Trophoblast cell (in vitro differentiated cells and primary cell): ENCODE measurements around the gene USP54.
A peak's percentile ranks its signal among the peaks of the same experiment; 100 is the strongest.

Experiments
- DNase-seq, 2 donors: peaks; one replicate each; pipeline ENCODE4 v3.0.0-alpha.2; 2016
- H2AFZ ChIP-seq: 2 replicates; pipeline ENCODE4 v1.6.1; 2013; ENCODE audit warnings: low read length, moderate library complexity, mild to moderate bottlenecking; ENCODE audit not compliant: insufficient read depth, poor library complexity
- H2AK5ac ChIP-seq: 2 replicates; pipeline ENCODE4 v1.6.1; 2013; ENCODE audit warnings: mild to moderate bottlenecking, low read length
- H2BK120ac ChIP-seq: 2 replicates; pipeline ENCODE4 v1.6.1; 2013; ENCODE audit warnings: low read length, mild to moderate bottlenecking, moderate library complexity; ENCODE audit not compliant: insufficient read depth, poor library complexity
- H2BK12ac ChIP-seq: 2 replicates; pipeline ENCODE4 v1.6.1; 2013; ENCODE audit warnings: mild to moderate bottlenecking, low read length, moderate library complexity
- H2BK5ac ChIP-seq: 2 replicates; pipeline ENCODE4 v1.6.1; 2013; ENCODE audit warnings: low read length, low read depth, moderate library complexity, mild to moderate bottlenecking; ENCODE audit not compliant: poor library complexity
- H3K14ac ChIP-seq: 2 replicates; pipeline ENCODE4 v1.6.1; 2013; ENCODE audit warnings: mild to moderate bottlenecking, low read length
- H3K18ac ChIP-seq: 2 replicates; pipeline ENCODE4 v1.6.1; 2013; ENCODE audit warnings: mild to moderate bottlenecking, low read length
- H3K23ac ChIP-seq: 2 replicates; pipeline ENCODE4 v1.6.1; 2013; ENCODE audit warnings: low read length
- H3K27ac ChIP-seq: 2 replicates; pipeline ENCODE4 v1.5.1; 2013; ENCODE audit warnings: low read depth, mild to moderate bottlenecking, inconsistent platforms, low read length, moderate library complexity
- H3K27me3 ChIP-seq: 2 replicates; pipeline ENCODE4 v1.6.1; 2013; ENCODE audit warnings: inconsistent platforms, mild to moderate bottlenecking, low read length, moderate library complexity; ENCODE audit not compliant: insufficient read depth
- H3K36me3 ChIP-seq, 2 experiments: 1 replicate in 1 of 2; 2 replicates in 1 of 2; pipeline ENCODE4 v1.6.1; 2013; ENCODE audit warnings: low read length in 2 of 2, mild to moderate bottlenecking in 2 of 2, moderate library complexity in 1 of 2; ENCODE audit not compliant: insufficient read depth in 2 of 2, control insufficient read depth in 1 of 2
- H3K4ac ChIP-seq: 2 replicates; pipeline ENCODE4 v1.6.1; 2013; ENCODE audit warnings: low read depth, mild to moderate bottlenecking, low read length, moderate library complexity
- H3K4me1 ChIP-seq, 2 experiments: 1 replicate in 1 of 2; 2 replicates in 1 of 2; pipeline ENCODE4 v1.6.1; 2013; ENCODE audit warnings: low read length in 2 of 2, mild to moderate bottlenecking in 2 of 2, moderate library complexity in 1 of 2; ENCODE audit not compliant: insufficient read depth in 2 of 2, control insufficient read depth in 1 of 2
- H3K4me2 ChIP-seq: 2 replicates; pipeline ENCODE4 v1.6.1; 2013; ENCODE audit warnings: inconsistent platforms, mild to moderate bottlenecking, low read length, moderate library complexity
- H3K4me3 ChIP-seq: 2 replicates; pipeline ENCODE4 v1.5.1; 2013; ENCODE audit warnings: mild to moderate bottlenecking, low read depth, low read length, inconsistent platforms
- H3K79me1 ChIP-seq: one replicate; pipeline ENCODE4 v1.6.1; 2013; ENCODE audit warnings: low read length
- H3K79me2 ChIP-seq: 2 replicates; pipeline ENCODE4 v1.6.1; 2013; ENCODE audit warnings: low read length, mild to moderate bottlenecking; ENCODE audit not compliant: control insufficient read depth, insufficient read depth, poor library complexity
- H3K9ac ChIP-seq: 2 replicates; pipeline ENCODE4 v1.6.1; 2013; ENCODE audit warnings: mild to moderate bottlenecking, low read length
- H3K9me3 ChIP-seq: 2 replicates; pipeline ENCODE4 v1.6.1; 2013; ENCODE audit warnings: low read depth, mild to moderate bottlenecking, control low read depth, inconsistent platforms, low read length; ENCODE audit not compliant: insufficient read depth
- H4K12ac ChIP-seq: 2 replicates; pipeline ENCODE4 v1.6.1; 2013; ENCODE audit warnings: low read depth, mild to moderate bottlenecking, low read length, moderate library complexity
- H4K8ac ChIP-seq: 2 replicates; pipeline ENCODE4 v1.6.1; 2013; ENCODE audit warnings: low read depth, mild to moderate bottlenecking, low read length, moderate library complexity
- H4K91ac ChIP-seq: one replicate; pipeline ENCODE4 v1.6.1; 2013; ENCODE audit warnings: low read depth, mild to moderate bottlenecking, low read length, moderate library complexity
- WGBS: extraction: QIAGEN DNeasy Blood & Tissue Kit; methylation state at CpG from one replicate; pipeline ENCODE4 v1.1.7; 2013; ENCODE audit warnings: missing lambda C conversion rate; ENCODE audit not compliant: insufficient read length, insufficient coverage; ENCODE audit errors: extremely low coverage; 5-methylcytosine and 5-hydroxymethylcytosine counted together

The USP54 gene

DNA sequence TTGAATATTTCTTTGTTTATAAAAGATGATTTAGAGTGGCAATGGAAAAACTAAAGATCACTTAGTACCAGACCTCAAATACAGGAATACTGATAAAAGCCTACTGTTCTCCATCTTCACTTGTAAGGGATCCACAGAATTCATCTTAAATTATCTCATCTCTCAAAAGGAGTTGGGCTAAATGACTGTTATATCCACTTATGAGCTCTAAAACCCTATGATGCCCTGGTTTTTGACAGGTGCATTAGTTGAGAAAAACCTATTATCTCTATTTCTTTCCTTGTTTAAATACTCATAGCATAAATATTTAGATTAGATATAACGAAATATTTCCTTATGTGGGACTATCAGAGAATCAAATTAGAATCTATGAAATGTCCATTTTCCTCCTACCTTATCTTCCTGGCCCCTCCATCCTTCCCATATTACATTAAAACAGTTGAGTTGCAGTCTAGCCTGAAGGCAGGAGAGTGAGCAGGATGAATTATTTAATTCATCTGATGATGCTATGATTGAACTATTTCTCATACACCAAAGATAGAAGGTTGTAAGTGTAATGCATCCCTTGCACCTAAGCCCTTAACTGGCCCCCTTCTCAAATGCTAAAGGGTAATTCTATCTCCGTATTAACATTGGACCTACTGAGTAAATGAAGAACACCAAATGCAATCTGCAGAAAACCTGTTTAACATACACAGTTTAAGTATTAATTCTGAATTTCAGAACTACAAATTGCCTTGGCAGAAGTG, 125.0 kb downstream of the USP54 start:
- no peaks in the 10 kb centered on the region for H3K79me1 ChIP-seq
- WGBS = no CpG with 5 or more reads among the region's 2 CpGs

DNA sequence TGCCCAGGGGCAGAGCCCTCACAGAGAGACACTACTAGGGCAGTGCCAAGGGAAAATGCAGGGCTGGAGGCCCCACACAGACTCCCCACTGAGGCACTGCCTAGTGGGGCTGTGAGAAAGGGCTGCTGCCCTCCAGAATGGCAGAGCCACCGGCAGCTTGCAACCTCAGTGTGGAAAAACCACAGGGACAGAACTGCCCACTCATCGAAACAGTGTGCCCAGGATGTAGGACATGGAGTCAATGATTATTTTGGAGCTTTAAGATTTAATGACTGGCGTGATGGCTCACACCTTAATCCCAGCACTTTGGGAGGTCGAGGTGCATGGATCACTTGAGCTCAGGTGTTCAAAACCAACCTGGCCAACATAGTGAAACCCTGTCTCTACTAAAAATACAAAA, 130.2 kb downstream of the USP54 start:
- Histone ChIP-seq H3K9me3 (no peaks in the 10 kb centered on the region), H3K36me3 (peaks cover 14 to 18% of the 10 kb centered on the region in 2 experiments), H3K4me3 (no peak overlapping the region), H4K12ac (no peak overlapping the region), H2BK120ac (no peak overlapping the region), H2BK12ac (no peak overlapping the region), H3K23ac (no peak overlapping the region), H3K9ac (no peak overlapping the region), H4K91ac (no peak overlapping the region), H3K18ac (no peak overlapping the region), H3K79me2 (no peaks in the 10 kb centered on the region), H3K27me3 (no peaks in the 10 kb centered on the region), H3K14ac (no peak overlapping the region), H4K8ac (no peak overlapping the region), H2AFZ (no peak overlapping the region), H3K4me2 (no peak overlapping the region), H2BK5ac (no peak overlapping the region), H3K27ac (no peak overlapping the region), H2AK5ac (no peak overlapping the region), H3K79me1 (no peaks in the 10 kb centered on the region), H3K4ac (no peak overlapping the region), H3K4me1 (no peaks in the 10 kb centered on the region)
- DNase-seq = no peak
- no CpG with 5 or more reads among the region's 4 CpGs for WGBS

More for the DNA sequence above, 125.0 kb downstream of the USP54 start:
- H2AFZ ChIP-seq = no peak overlapping the region
- H3K4me2 ChIP-seq = no peak overlapping the region
- peaks cover 12 to 13% of the 10 kb centered on the region in 2 experiments for H3K36me3 ChIP-seq
- no peak for DNase-seq
- H3K9ac ChIP-seq = no peak overlapping the region
- H3K9me3 ChIP-seq = no peaks in the 10 kb centered on the region
- no peak overlapping the region for H3K23ac ChIP-seq
- no peak overlapping the region for H4K91ac ChIP-seq
- H3K14ac ChIP-seq = no peak overlapping the region
- H3K4me3 ChIP-seq = no peak overlapping the region
- no peak overlapping the region for H2BK12ac ChIP-seq
- no peak overlapping the region for H4K12ac ChIP-seq
- no peak overlapping the region for H2AK5ac ChIP-seq
- no peak overlapping the region for H3K27ac ChIP-seq
- H3K79me2 ChIP-seq = no peaks in the 10 kb centered on the region
- no peak overlapping the region for H3K18ac ChIP-seq
- H4K8ac ChIP-seq = no peak overlapping the region
- no peak overlapping the region for H3K4ac ChIP-seq
- no peaks in the 10 kb centered on the region for H3K4me1 ChIP-seq
- no peaks in the 10 kb centered on the region for H3K27me3 ChIP-seq
- H2BK5ac ChIP-seq = no peak overlapping the region
- no peak overlapping the region for H2BK120ac ChIP-seq

DNA sequence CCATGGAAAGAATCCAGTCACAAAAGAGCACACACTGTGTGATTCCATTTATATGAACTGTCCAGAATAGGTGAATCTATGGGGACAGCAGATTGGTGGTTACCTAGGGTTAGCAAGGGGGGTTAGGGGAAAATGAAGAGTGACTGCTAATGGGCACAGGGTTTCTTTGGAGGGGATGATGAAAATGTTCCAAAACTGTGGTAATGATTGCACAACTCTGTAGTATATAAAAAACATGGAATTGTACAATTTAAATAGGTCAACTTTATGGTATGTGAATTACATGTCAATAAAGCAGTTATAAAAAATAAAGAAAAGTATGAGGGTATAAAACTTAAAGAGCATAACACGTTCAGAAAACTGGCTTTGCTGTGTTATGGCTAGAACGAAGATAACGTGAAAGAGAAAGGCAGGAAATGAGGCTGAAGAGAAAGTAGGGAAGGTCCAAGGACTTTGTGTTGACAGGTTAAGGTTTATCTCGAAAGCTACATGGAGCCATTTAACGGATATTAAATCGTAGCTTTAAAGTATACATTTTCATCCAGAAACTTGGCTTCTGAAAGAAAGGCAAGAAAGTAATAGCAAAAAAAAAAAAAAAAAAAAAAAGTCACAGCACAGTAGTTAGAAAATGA, 131.3 kb downstream of the USP54 start:
- no peaks in the 10 kb centered on the region for H3K27me3 ChIP-seq
- H3K4me2 ChIP-seq = no peak overlapping the region
- H4K8ac ChIP-seq = no peak overlapping the region
- H3K4me3 ChIP-seq = no peak overlapping the region
- no peak overlapping the region for H2AFZ ChIP-seq
- no peak overlapping the region for H3K9ac ChIP-seq
- peaks cover 11 to 17% of the 10 kb centered on the region in 2 experiments for H3K36me3 ChIP-seq
- H3K9me3 ChIP-seq = no peaks in the 10 kb centered on the region
- no peak overlapping the region for H2AK5ac ChIP-seq
- no peaks in the 10 kb centered on the region for H3K79me1 ChIP-seq
- no peak overlapping the region for H3K14ac ChIP-seq
- no peaks in the 10 kb centered on the region for H3K79me2 ChIP-seq
- H3K23ac ChIP-seq = peak overlapping the region; percentile 89
- no peaks in the 10 kb centered on the region for H3K4me1 ChIP-seq
- H3K4ac ChIP-seq = no peak overlapping the region
- H3K18ac ChIP-seq = no peak overlapping the region
- H4K91ac ChIP-seq = no peak overlapping the region
- WGBS = no CpG with 5 or more reads among the region's 6 CpGs
- H2BK120ac ChIP-seq = no peak overlapping the region
- no peak overlapping the region for H2BK5ac ChIP-seq
- H3K27ac ChIP-seq = no peak overlapping the region
- no peak overlapping the region for H2BK12ac ChIP-seq
- DNase-seq = peak in 1 of 2 donors; percentile 11
- no peak overlapping the region for H4K12ac ChIP-seq

DNA sequence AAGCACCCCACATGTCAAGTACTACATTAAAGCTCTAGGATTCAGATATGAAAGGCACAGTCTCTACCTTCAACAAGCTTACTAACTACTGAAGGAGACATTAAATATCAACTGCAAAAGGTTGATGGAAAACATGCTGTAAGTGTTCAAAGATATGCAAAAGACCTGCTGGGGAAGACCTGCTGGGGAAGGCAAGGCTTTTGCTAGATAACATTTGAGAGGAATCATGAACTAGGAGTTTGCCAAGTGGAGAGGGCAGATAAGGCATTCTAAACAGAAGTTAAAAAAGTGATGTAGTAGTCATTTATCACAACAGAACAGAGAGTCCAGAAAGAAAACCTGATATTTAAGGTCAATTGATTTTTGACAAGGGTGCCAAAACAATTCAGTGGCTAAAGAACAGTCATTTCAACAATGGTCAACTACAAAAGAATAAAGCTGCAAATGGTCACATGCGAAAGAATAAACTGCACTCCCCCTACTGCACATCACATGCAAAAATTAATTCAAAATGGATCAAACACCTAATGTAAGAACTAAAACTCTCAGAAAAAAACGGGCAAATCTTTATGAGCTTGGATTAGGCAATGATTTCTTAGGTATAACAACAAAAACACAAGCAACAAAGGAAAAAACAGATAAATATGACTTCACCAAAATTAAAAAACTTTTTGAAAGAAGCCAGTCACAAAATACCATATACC, 134.8 kb downstream of the USP54 start:
- H3K23ac ChIP-seq = no peak overlapping the region
- WGBS = no CpG with 5 or more reads among the region's 2 CpGs
- H3K79me2 ChIP-seq = no peaks in the 10 kb centered on the region
- H3K36me3 ChIP-seq = peaks cover 5 to 12% of the 10 kb centered on the region in 2 experiments
- H3K4ac ChIP-seq = no peak overlapping the region
- no peak overlapping the region for H4K91ac ChIP-seq
- H2BK5ac ChIP-seq = no peak overlapping the region
- no peak overlapping the region for H4K8ac ChIP-seq
- no peak overlapping the region for H3K18ac ChIP-seq
- H2AK5ac ChIP-seq = no peak overlapping the region
- no peak overlapping the region for H2AFZ ChIP-seq
- H3K4me3 ChIP-seq = no peak overlapping the region
- H2BK12ac ChIP-seq = no peak overlapping the region
- H3K27me3 ChIP-seq = no peaks in the 10 kb centered on the region
- no peak overlapping the region for H2BK120ac ChIP-seq
- H3K79me1 ChIP-seq = no peaks in the 10 kb centered on the region
- H4K12ac ChIP-seq = no peak overlapping the region
- no peaks in the 10 kb centered on the region for H3K9me3 ChIP-seq
- H3K9ac ChIP-seq = no peak overlapping the region
- H3K14ac ChIP-seq = no peak overlapping the region
- no peak overlapping the region for H3K4me2 ChIP-seq
- DNase-seq = no peak
- no peaks in the 10 kb centered on the region for H3K4me1 ChIP-seq
- no peak overlapping the region for H3K27ac ChIP-seq
